DMS114 treated with DMSO at 0.1 percent for 48 hours (cell line): ENCODE data around the gene ROBO2.

Experiments
- DNase-seq: peaks from one replicate; lab custom pipeline; 2025; ENCODE audit not compliant: unreplicated experiment; lab: John Stamatoyannopoulos, UW

The ROBO2 gene

GRCh38 chr3:77186319-77186718 lies 146.4 kb downstream of the ROBO2 start:
- no peak for DNase-seq

GRCh38 chr3:77186728-77187127 lies 146.8 kb downstream of the ROBO2 start:
- no peak for DNase-seq

GRCh38 chr3:77188210-77188609 lies 148.3 kb downstream of the ROBO2 start:
- DNase-seq: no peak

- DNase-seq: no peak
These were observed 149.4 kb downstream of the ROBO2 start for GRCh38 chr3:77189258-77189657.

- DNase-seq: no peak
These were observed 149.8 kb downstream of the ROBO2 start for GRCh38 chr3:77189684-77190083.

- no peak for DNase-seq
These were observed 150.5 kb downstream of the ROBO2 start for GRCh38 chr3:77190374-77190773.

- no peak for DNase-seq
These were observed 151.1 kb downstream of the ROBO2 start for GRCh38 chr3:77191014-77191413.

- DNase-seq: no peak
These were observed 151.7 kb downstream of the ROBO2 start for GRCh38 chr3:77191640-77192039.

GRCh38 chr3:77195766-77196545 lies 156.1 kb downstream of the ROBO2 start:
- no peak for DNase-seq

- no peak for DNase-seq
These were observed 157.5 kb downstream of the ROBO2 start for GRCh38 chr3:77197408-77197807.

GRCh38 chr3:77203851-77204250 lies 164.0 kb downstream of the ROBO2 start:
- no peak for DNase-seq

- DNase-seq: no peak
These were observed 164.9 kb downstream of the ROBO2 start for GRCh38 chr3:77204788-77205187.

GRCh38 chr3:77207753-77208152 lies 167.9 kb downstream of the ROBO2 start:
- no peak for DNase-seq

GRCh38 chr3:77222701-77223100 lies 182.8 kb downstream of the ROBO2 start:
- no peak for DNase-seq

GRCh38 chr3:77227567-77227966 lies 187.7 kb downstream of the ROBO2 start:
- no peak for DNase-seq

GRCh38 chr3:77232557-77232956 lies 192.7 kb downstream of the ROBO2 start:
- no peak for DNase-seq

- no peak for DNase-seq
These were observed 194.1 kb downstream of the ROBO2 start for GRCh38 chr3:77234004-77234403.

GRCh38 chr3:77236118-77236517 lies 196.2 kb downstream of the ROBO2 start:
- no peak for DNase-seq

- DNase-seq: no peak
These were observed 200.3 kb downstream of the ROBO2 start for GRCh38 chr3:77240072-77240650.

GRCh38 chr3:77242371-77242770 lies 202.5 kb downstream of the ROBO2 start:
- DNase-seq: no peak

GRCh38 chr3:77244981-77245380 lies 205.1 kb downstream of the ROBO2 start:
- no peak for DNase-seq

- no peak for DNase-seq
These were observed 207.2 kb downstream of the ROBO2 start for GRCh38 chr3:77247061-77247460.

- DNase-seq: no peak
These were observed 207.9 kb downstream of the ROBO2 start for GRCh38 chr3:77247817-77248216.
